ENCODE measurements around the gene FBL.
A peak's percentile ranks its signal among the peaks of the same experiment; 100 is the strongest.
"Not testable (repeated sequence)": the region's sequence is repeated elsewhere in the genome, so short reads cannot be mapped to it uniquely, and the experiment has no call there.

The FBL gene

GRCh38 chr19:39878398-39878797 is 32.2 kb upstream of the FBL start:
- DNase-seq (ENCODE audit: low read depth, low spot score): no peak
- no peak overlapping the region for H3K4me3 ChIP-seq (ENCODE audit: low read length)

DNA sequence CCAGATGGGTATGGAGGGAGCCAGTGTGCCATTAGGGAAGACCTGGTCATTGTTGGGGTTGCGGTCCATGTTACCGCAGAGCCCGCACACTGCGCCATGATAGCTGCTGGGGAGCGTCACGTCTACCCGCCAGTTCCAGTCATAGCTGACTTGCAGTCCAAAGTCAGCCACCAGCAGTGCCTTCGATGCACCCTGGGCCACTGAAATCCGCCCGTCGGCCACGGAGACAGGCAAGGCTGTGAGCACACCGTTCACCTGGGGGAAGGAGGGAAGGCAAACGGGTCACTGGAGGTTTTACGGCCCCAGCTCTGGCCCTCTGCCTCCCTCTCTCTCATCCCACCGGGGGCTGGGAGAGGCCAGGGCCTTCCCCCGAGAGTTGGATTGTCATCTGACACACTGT is 31.8 kb upstream of the FBL start:
- H3K4me3 ChIP-seq (ENCODE audit: low read length); DNase-seq (ENCODE audit: low read depth, low spot score): not testable (repeated sequence)

DNA sequence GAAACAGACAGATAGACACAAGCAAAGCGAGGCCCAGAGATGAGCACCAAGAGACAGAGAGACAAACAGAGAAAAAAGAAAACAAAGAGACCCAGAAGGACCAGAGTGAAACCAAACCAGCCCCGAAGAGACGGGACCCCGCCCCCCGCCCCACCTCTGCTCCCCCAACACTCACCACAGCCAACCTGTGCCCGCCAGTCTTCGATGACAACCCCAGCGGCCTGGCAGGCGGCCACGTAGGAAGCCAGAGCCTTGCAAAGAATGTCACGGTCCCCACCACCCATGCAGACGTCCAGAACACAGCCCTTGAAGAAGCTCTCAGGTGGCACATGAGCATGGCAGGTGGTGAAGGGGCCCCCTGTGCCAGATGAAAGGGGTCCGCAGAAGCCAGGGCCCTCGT is 31.3 kb upstream of the FBL start:
- DNase-seq (ENCODE audit: low read depth, low spot score): peak; percentile 25
- not testable (repeated sequence) for H3K4me3 ChIP-seq (ENCODE audit: low read length)

- DNase-seq (ENCODE audit: low read depth, low spot score); H3K4me3 ChIP-seq (ENCODE audit: low read length): not testable (repeated sequence)
Measured at GRCh38 chr19:39876486-39876885, 30.3 kb upstream of the FBL start.

DNA sequence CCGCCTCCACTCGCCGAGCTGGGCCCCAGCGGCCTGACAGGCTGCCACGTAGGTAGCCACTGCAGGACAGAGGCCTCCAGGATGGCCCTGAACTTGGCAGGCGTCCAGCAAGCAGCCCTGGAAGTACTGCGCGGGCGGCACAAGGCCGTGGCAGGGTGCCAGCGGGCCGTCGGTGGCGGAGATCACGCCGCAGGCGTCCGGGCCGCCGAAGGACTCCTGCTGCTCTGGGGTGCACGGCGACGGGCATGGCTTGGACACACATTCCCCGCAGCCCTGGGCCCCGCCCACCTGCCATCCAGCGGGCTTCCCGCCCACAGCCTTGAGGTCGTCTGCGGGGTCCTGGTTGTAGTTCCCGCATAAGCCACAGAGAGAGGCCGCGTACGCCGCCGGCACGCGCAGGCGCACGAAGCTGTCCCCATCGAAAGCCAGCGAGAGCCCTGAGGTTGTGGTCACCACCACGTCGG is 29.3 kb upstream of the FBL start:
- DNase-seq (ENCODE audit: low read depth, low spot score); H3K4me3 ChIP-seq (ENCODE audit: low read length): not testable (repeated sequence)

DNA sequence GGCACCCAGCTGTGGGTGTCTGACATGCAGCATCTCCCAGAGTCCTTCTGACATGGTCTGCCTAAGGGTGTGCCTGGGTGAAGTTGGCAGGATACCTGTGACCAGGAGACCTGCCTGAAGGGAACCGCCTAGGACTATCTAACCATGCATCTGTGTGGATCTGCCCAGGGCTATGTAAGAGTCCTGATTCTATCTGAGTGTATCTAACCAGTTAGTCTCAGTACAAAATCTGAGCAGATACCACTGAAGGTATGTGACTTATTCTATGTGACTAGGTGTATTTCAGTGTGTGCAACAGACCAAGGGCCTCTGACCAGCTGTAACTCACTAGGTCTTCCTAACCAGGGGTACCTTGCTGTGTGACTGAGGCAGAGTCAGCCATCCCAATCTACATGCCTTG is 28.2 kb upstream of the FBL start:
- no peak for DNase-seq (ENCODE audit: low read depth, low spot score)
- H3K4me3 ChIP-seq (ENCODE audit: low read length): no peak overlapping the region

DNA sequence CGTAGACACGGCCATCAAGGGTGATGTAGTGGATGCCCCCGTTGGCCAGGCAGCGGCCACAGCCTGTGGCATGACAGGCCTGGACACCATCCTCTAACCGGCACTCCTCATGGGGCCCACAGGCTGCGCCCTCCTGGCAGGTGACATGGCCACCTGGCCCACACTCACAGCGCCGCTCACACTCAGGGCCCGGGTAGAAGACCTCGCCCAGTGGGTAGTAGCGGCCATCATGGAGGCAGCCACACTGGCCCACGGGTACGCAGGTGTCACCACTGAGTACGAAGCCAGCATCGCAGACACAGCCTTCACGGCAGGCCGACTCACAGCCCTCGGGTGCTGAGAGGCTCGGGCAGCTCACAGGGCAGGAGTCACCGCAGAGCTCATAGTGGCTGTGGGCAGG is 27.2 kb upstream of the FBL start:
- DNase-seq (ENCODE audit: low read depth, low spot score): no peak
- no peak overlapping the region for H3K4me3 ChIP-seq (ENCODE audit: low read length)

DNA sequence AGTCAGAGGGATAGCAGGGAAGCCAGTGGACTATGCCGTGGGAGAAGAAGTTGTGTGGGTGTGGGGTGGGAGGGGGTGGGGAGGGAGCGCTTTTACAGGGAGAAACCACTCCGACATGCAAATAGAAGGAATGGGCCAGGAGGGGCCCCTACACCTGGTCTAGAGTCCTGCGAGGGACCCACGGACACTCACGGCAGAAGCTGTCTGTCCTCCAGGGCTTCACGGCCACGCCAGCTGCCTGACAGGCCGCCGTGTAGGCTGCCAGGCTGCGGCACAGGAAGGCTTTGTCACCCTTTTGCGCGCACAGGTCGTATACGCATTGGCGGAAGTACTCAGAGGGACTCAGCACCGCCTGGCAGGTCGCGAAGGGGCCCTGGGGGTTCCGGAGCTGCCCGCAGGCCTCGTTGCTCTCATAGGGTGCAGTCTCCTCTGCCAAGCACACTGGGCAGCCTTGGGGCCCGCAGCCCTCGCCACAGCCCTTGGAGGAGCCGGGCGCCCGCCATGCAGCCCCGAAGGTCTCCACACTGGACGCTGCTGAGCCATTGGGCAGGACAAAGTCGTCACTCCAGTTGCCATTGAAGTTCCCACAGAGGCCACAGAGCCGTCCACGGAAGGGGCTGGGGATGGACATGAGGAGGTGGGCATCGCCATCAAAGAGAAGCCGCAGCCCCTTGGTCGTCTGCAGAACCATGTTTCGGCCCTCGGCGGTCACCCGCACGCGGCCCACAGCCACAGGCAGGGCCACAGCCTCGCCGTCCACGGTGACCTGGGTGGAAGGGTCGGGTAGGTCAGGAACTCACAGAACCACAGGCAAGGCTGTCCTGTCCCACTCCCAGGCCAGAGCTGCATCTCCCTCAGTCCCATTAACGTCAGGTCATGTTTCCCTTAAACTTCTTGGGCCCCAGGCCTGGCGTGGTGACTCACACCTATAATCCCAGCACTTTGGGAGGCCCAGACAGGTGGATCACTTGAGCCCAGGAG is 26.0 kb upstream of the FBL start:
- DNase-seq (ENCODE audit: low read depth, low spot score): no peak
- no peak overlapping the region for H3K4me3 ChIP-seq (ENCODE audit: low read length)

DNA sequence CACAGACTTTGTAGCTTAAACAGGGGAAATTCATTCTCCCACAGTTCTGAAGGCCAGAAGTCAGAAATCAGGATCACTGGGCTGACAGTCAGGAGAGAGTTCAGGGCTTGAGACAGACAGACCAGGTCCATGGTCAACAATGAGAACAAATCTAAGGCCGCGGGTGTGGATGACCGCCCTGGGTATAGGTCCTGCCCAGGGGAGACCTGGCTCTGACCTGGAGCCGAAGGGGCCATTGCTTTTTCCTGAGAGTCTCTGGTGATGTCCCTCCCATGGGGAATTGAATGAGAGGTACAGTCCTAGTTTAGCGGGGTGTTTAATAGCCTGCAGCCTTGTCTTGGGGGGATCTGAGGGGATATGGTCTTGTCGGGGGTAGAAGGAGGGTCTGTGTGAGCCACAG is 25.2 kb upstream of the FBL start:
- no peak for DNase-seq (ENCODE audit: low read depth, low spot score)
- H3K4me3 ChIP-seq (ENCODE audit: low read length): no peak overlapping the region

- H3K4me3 ChIP-seq (ENCODE audit: low read length): no peak overlapping the region
- no peak for DNase-seq (ENCODE audit: low read depth, low spot score)
Measured at GRCh38 chr19:39870171-39870971, 24.2 kb upstream of the FBL start.

DNA sequence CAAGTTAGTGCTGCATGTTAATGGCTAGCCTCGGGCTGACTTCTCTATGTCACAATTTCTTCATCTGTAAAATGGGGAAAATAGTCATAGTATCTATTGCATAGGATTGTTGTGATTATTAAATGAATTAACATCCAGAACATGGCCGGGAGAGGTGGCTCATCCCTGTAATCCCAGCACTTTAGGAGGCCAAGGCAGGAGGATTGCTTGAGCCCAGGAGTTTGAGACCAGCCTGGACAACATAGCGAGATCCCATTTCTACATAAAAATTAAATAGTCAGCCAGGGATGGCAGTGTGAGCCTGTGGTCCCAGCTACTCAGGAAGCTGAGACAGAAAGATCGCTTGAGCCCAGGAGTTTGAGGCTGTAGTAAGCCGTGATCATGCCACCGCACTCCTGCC is 21.8 kb upstream of the FBL start:
- DNase-seq (ENCODE audit: low read depth, low spot score): no peak
- no peak overlapping the region for H3K4me3 ChIP-seq (ENCODE audit: low read length)

DNA sequence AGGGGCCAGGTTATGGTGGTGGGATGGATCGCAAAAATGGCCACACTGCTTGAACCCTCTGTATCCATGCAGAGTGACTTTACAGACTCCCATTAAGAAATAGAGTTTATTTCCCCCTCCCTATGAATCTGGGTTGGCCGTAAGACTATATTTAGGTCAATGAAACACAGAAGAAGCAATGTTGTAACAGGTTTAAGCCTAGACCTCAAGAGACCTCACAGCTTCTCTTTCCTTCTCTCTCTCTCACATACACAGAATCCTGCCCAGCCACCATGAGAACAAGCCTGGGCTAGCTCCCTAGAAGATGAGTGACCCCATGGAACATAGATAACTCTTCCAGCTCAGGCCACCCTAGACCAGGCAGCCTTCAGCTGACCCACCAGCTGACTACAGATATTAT is 21.0 kb upstream of the FBL start:
- no peak overlapping the region for H3K4me3 ChIP-seq (ENCODE audit: low read length)
- no peak for DNase-seq (ENCODE audit: low read depth, low spot score)

DNA sequence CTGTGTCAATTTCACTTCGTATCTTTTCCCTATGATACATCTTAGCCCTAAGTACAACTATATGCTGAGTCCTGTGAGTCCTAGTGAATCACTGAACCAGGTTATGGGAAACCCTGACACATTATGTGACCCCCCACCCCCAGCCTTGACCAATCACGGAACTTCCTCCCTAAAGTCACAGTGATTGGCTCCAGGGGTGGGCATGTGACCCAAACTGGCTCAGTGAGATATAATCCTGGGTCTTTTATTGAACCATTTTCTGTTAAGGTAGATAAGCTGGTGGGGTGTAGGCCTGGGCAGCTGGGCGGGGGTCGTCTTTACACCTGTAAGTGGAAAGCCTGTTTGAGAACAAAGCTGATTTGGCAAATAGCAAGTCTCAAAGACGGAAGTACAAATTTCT is 19.8 kb upstream of the FBL start:
- H3K4me3 ChIP-seq (ENCODE audit: low read length): no peak overlapping the region
- DNase-seq (ENCODE audit: low read depth, low spot score): no peak

DNA sequence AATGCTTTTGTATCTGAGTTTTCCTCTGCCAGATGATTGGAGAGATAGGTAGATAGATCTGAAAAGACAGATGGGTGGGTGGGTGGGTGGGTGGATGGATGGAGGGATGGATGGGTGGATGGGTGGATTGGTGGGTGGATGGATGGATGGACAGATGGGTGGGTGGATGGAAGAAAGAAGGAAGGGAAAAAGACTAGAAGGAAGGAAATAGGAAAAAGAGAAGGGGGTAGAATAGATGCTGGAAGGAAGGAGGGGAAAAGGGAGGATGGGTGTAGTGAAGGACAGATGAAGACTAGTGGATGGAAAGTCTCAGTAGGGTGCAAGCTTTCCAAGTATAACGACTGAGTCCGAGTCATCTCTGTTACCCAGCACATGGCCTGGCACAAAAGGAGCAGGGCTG is 19.0 kb upstream of the FBL start:
- no peak for DNase-seq (ENCODE audit: low read depth, low spot score)
- no peak overlapping the region for H3K4me3 ChIP-seq (ENCODE audit: low read length)

DNA sequence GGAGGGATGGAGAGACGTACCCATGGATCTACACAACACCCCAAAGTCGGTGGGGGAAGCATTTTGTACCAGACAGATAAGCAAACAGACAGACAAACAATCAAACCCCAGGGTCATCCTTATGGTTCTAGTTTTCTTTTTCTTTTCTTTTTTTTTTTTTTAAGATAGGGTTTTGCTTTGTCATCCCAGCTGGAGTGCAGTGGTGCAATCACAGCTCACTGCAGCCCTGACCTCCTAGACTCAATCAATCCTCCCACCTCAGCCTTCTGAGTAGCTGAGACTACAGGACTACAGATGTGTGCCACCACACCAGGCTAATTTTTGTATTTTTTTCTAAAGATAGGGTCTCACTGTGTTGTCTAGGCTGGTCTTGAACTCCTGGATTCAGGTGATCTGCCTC is 17.9 kb upstream of the FBL start:
- DNase-seq (ENCODE audit: low read depth, low spot score): no peak
- H3K4me3 ChIP-seq (ENCODE audit: low read length): no peak overlapping the region

- H3K4me3 ChIP-seq (ENCODE audit: low read length): no peak overlapping the region
- no peak for DNase-seq (ENCODE audit: low read depth, low spot score)
Measured at GRCh38 chr19:39858541-39858940, 12.4 kb upstream of the FBL start.

DNA sequence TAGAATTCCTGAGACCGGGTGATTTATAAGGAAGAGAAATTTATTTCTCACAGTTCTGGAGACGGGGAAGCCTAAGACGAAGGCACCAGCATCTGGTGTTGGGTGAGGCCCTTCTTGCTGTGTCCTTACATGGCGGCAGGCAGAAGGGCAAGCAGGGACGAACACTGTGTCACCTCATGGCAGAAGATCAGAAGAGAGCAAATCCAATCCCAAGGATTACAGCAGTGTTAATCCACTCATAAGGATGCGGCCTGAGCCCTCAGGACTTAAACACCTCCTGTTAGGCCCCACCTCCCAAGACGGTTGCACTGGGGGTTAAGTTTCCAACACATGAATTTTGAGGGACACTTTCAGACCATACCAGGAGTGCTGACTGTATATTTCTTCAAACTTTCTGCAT is 6.7 kb upstream of the FBL start:
- H3K4me3 ChIP-seq (ENCODE audit: low read length): no peak overlapping the region
- no peak for DNase-seq (ENCODE audit: low read depth, low spot score)

- H3K4me3 ChIP-seq (ENCODE audit: low read length): no peak overlapping the region
- DNase-seq (ENCODE audit: low read depth, low spot score): no peak
Measured at GRCh38 chr19:39850892-39851291, 4.7 kb upstream of the FBL start.

- DNase-seq (ENCODE audit: low read depth, low spot score): no peak
- no peak overlapping the region for H3K4me3 ChIP-seq (ENCODE audit: low read length)
Measured at GRCh38 chr19:39848392-39848791, 2.2 kb upstream of the FBL start.

DNA sequence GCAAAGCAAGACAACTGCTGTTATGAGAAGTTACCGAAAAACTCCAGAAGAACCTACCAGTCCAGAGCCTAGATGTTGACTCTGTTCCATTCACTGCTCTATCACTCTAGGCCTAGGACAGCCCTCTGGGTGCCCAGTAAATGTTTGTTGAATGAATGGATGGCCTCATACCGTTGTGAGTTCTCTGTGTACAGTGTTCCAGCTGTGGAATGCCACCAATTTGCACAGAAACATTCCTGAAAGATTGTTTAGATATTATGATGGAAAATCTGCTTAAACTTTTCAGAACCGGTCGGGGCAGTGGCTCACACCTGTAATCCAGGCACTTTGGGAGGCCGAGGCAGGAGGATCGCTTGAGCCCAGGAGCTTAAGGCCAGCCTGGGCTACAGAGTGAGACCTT is 1.3 kb upstream of the FBL start:
- no peak overlapping the region for H3K4me3 ChIP-seq (ENCODE audit: low read length)
- no peak for DNase-seq (ENCODE audit: low read depth, low spot score)
